Loucy (cell line): Measurements from ENCODE around the gene PRKCE.

Source experiments
- H2AFZ ChIP-seq: fragments of 200-600 bp; sonication (generic); 2 replicates; pipeline ENCODE4 v1.6.0; 2016; ENCODE audit warnings: antibody characterized with exemption, mild to moderate bottlenecking, low read length, moderate library complexity
- H3F3A ChIP-seq: fragments of 200-600 bp; 2 replicates; pipeline ENCODE4 v1.6.0; 2016; ENCODE audit warnings: antibody characterized with exemption, low read depth, mild to moderate bottlenecking
- H3K27me3 ChIP-seq: fragments of 200-600 bp; sonication (generic); 2 replicates; pipeline ENCODE4 v1.6.1; 2014; ENCODE audit warnings: low read length, mild to moderate bottlenecking; ENCODE audit not compliant: insufficient read depth, poor library complexity, severe bottlenecking
- H3K36me3 ChIP-seq: fragments of 200-600 bp; sonication (generic); 2 replicates; pipeline ENCODE4 v1.6.1; 2016; ENCODE audit warnings: low read length; ENCODE audit not compliant: insufficient read depth
- H3K4me1 ChIP-seq: fragments of 200-600 bp; sonication (generic); 2 replicates; pipeline ENCODE4 v1.5.1; 2014; ENCODE audit warnings: low read length, mild to moderate bottlenecking; ENCODE audit not compliant: insufficient read depth, poor library complexity, severe bottlenecking
- H3K4me2 ChIP-seq: fragments of 200-600 bp; sonication (generic); 2 replicates; pipeline ENCODE4 v1.6.0; 2014; ENCODE audit warnings: antibody characterized with exemption, low read length, low read depth, mild to moderate bottlenecking; ENCODE audit not compliant: poor library complexity, severe bottlenecking
- H3K4me3 ChIP-seq: fragments of 200-600 bp; sonication (generic); 2 replicates; pipeline ENCODE4 v1.5.1; 2014; ENCODE audit warnings: low read length, mild to moderate bottlenecking, mixed read lengths; ENCODE audit not compliant: poor library complexity, severe bottlenecking
- H3K79me2 ChIP-seq: fragments of 200-600 bp; sonication (generic); 2 replicates; pipeline ENCODE4 v1.6.1; 2014; ENCODE audit warnings: low read length; ENCODE audit not compliant: insufficient read depth
- H3K9ac ChIP-seq: fragments of 200-600 bp; sonication (generic); 2 replicates; pipeline ENCODE4 v1.6.0; 2014; ENCODE audit warnings: mild to moderate bottlenecking, low read depth, low read length, moderate library complexity; ENCODE audit not compliant: poor library complexity, severe bottlenecking
- H3K9me2 ChIP-seq: fragments of 200-600 bp; sonication (generic); replicated peaks from 2 replicates; pipeline ENCODE4 v1.6.1; 2016; ENCODE audit warnings: low read depth, low read length, mixed read lengths
- H3K9me3 ChIP-seq: fragments of 200-600 bp; sonication (generic); 2 replicates; pipeline ENCODE4 v1.6.1; 2014; ENCODE audit warnings: mild to moderate bottlenecking, antibody characterized with exemption, low read length, low read depth; ENCODE audit not compliant: insufficient read depth
- H4K20me1 ChIP-seq: fragments of 200-600 bp; sonication (generic); 2 replicates; pipeline ENCODE4 v1.6.0; 2014; ENCODE audit warnings: antibody characterized with exemption, low read length, mild to moderate bottlenecking; ENCODE audit not compliant: insufficient read depth, poor library complexity, severe bottlenecking
- CTCF ChIP-seq: fragments of 200-600 bp; sonication (generic); conservative IDR thresholded peaks from 2 replicates; pipeline ENCODE4 v1.5.1; 2014; ENCODE audit warnings: mild to moderate bottlenecking, antibody characterized with exemption, low read length
- EZH2phosphoT487 ChIP-seq: fragments of 200-600 bp; IDR thresholded peaks from 2 replicates; pipeline ENCODE4 v1.6.1; 2018; ENCODE audit warnings: antibody characterized with exemption, mild to moderate bottlenecking, moderate library complexity, borderline replicate concordance

PRKCE gene

GRCh38 chr2:45904946-45905631 is 253.6 kb downstream of the PRKCE start:
- Histone ChIP-seq H4K20me1 (no peaks in the 10 kb centered on the region), H3K4me2 (no peak overlapping the region), H3K9me3 (no peaks in the 10 kb centered on the region), H3F3A (no peaks in the 10 kb centered on the region), H3K27me3 (no peaks in the 10 kb centered on the region), H3K9me2 (no peaks in the 10 kb centered on the region), H2AFZ (no peak overlapping the region), H3K36me3 (no peaks in the 10 kb centered on the region), H3K9ac (no peak overlapping the region), H3K4me1 (peaks cover 9% of the 10 kb centered on the region), H3K79me2 (no peaks in the 10 kb centered on the region; the same call in 1 of the 2 replicates), H3K4me3 (no peak overlapping the region)
- no peak for TF ChIP-seq CTCF
- no peak for TF ChIP-seq EZH2phosphoT487

- Histone ChIP-seq H3K36me3 (no peaks in the 10 kb centered on the region), H2AFZ (no peak overlapping the region), H3F3A (no peaks in the 10 kb centered on the region), H3K4me3 (no peak overlapping the region), H3K9ac (no peak overlapping the region), H3K4me1 (peaks cover 9% of the 10 kb centered on the region), H3K4me2 (no peak overlapping the region), H4K20me1 (no peaks in the 10 kb centered on the region), H3K79me2 (no peaks in the 10 kb centered on the region; the same call in 1 of the 2 replicates), H3K9me3 (no peaks in the 10 kb centered on the region), H3K27me3 (no peaks in the 10 kb centered on the region), H3K9me2 (no peaks in the 10 kb centered on the region)
- TF ChIP-seq EZH2phosphoT487 (no peak), CTCF (no peak)
Observed at GRCh38 chr2:45905632-45905958, 254.1 kb downstream of the PRKCE start.

DNA sequence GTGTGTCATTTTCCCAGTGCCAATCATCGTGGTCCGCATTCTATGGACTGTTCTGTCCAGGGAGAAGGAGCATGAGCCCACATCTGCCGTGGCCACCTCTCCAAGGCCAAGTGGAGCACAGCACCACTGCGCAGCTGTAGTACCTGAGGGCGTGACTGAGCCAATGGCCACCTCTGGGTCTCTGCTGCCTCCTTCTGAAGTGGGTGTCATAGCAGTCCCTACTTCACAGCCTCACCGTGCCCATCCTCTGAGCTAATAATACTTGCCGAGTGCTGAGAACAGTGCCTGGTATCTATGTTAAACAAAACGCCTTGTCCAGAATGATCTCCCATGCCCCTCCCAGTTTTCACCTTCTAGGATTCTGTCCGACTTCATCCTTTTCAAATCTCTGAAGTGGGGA is 256.1 kb downstream of the PRKCE start:
- Histone ChIP-seq H3F3A (no peaks in the 10 kb centered on the region), H2AFZ (no peak overlapping the region), H3K9me2 (no peaks in the 10 kb centered on the region), H4K20me1 (no peaks in the 10 kb centered on the region), H3K79me2 (no peaks in the 10 kb centered on the region), H3K4me2 (no peak overlapping the region), H3K9me3 (no peaks in the 10 kb centered on the region), H3K36me3 (no peaks in the 10 kb centered on the region), H3K27me3 (no peaks in the 10 kb centered on the region), H3K9ac (no peak overlapping the region), H3K4me3 (no peak overlapping the region), H3K4me1 (peaks cover 9% of the 10 kb centered on the region)
- TF ChIP-seq CTCF (no peak), EZH2phosphoT487 (no peak)
